A673 (cell line): Measurements from ENCODE around the gene DENND5A. TPM values are rescaled to one million over a fixed set of nuclear protein-coding genes. Genes with fewer than 3 reads are reported as not detected.
A peak's percentile ranks its signal among the peaks of the same experiment; 100 is the strongest.
"Not testable (repeated sequence)": the region's sequence is repeated elsewhere in the genome, so short reads cannot be mapped to it uniquely, and the experiment has no call there.

Source experiments
- BruUV-seq: library from RNA; stranded (reverse); fragments of 400-500 nt; replicated peaks from 2 replicates; lab custom pipeline; 2021; lab: Mats Ljungman, UMichigan
- CTCF ChIA-PET: fragments of 300-600 bp; sonication (Branson Sonifier 250); formaldehyde crosslinking; loops from one replicate; lab custom pipeline; 2022; ENCODE audit warnings: antibody characterized with exemption; lab: Charles Lee
- POLR2A ChIA-PET: fragments of 300-600 bp; sonication (Branson Sonifier 250); formaldehyde crosslinking; loops from one replicate; lab custom pipeline; 2022; ENCODE audit warnings: antibody characterized with exemption; ENCODE audit not compliant: low non-redundant PET; lab: Charles Lee
- DNase-seq: peaks from one replicate; pipeline ENCODE4 v3.0.0-alpha.2; 2015; ENCODE audit warnings: low spot score
- H3K27ac ChIP-seq: fragments of 200-600 bp; sonication (generic); 2 replicates; pipeline ENCODE4 v1.5.1; 2016; ENCODE audit warnings: mixed run types, low read depth, mild to moderate bottlenecking, mixed read lengths, antibody characterized with exemption, low read length; ENCODE audit not compliant: poor library complexity, severe bottlenecking
- H3K27me3 ChIP-seq: fragments of 200-600 bp; sonication (generic); replicated peaks from 2 replicates; pipeline ENCODE4 v1.6.1; 2017; ENCODE audit warnings: mixed run types, low read depth, mild to moderate bottlenecking, mixed read lengths, antibody characterized with exemption, low read length; ENCODE audit not compliant: insufficient read depth, poor library complexity
- H3K36me3 ChIP-seq: fragments of 200-600 bp; sonication (generic); 2 replicates; pipeline ENCODE4 v1.6.1; 2016; ENCODE audit warnings: mixed run types, mild to moderate bottlenecking, mixed read lengths, antibody characterized with exemption, low read length; ENCODE audit not compliant: insufficient read depth, poor library complexity, severe bottlenecking
- H3K4me1 ChIP-seq: fragments of 200-600 bp; sonication (generic); 2 replicates; pipeline ENCODE4 v1.6.1; 2017; ENCODE audit warnings: mixed run types, mild to moderate bottlenecking, mixed read lengths, antibody characterized with exemption, low read length; ENCODE audit not compliant: insufficient read depth, poor library complexity, severe bottlenecking
- H3K4me3 ChIP-seq: fragments of 200-600 bp; sonication (generic); 2 replicates; pipeline ENCODE4 v1.5.1; 2016; ENCODE audit warnings: low read depth, mixed run types, mild to moderate bottlenecking, mixed read lengths, low read length; ENCODE audit not compliant: poor library complexity, severe bottlenecking
- H3K9me3 ChIP-seq: fragments of 200-600 bp; sonication (generic); 2 replicates; pipeline ENCODE4 v1.6.1; 2016; ENCODE audit warnings: mixed run types, low read depth, mild to moderate bottlenecking, mixed read lengths, antibody characterized with exemption, low read length; ENCODE audit not compliant: poor library complexity, severe bottlenecking
- CTCF ChIP-seq: fragments of 300-800, 200-600 bp; sonication (generic); conservative IDR thresholded peaks from 2 replicates; pipeline ENCODE4 v1.5.1; 2017; ENCODE audit warnings: low read depth, mild to moderate bottlenecking, antibody characterized with exemption, low read length, moderate library complexity, mixed read lengths
- EZH2 ChIP-seq: fragments of 200-600 bp; sonication (generic); IDR thresholded peaks from 2 replicates; pipeline ENCODE4 v1.6.1; 2017; ENCODE audit warnings: borderline replicate concordance, low read depth, mild to moderate bottlenecking, mixed read lengths, antibody characterized with exemption, low read length; ENCODE audit not compliant: poor library complexity, severe bottlenecking
- intact Hi-C: fragments of 100-400 bp; cut with micrococcal nuclease; formaldehyde crosslinking; loops from one replicate; pipeline ENCODE4 v1.10.0; 2022; ENCODE audit not compliant: unreplicated experiment
- total RNA-seq: library from RNA; stranded (reverse); gene quantifications from 2 replicates; pipeline ENCODE4 v1.2.3, GENCODE V29; 2021

Gene DENND5A
- total RNA-seq, 1 experiment from 2014 or later = 65.4 TPM

- POLR2A ChIA-PET = no interaction called here
Measured at GRCh38 chr11:9259981-9260837, 4.9 kb downstream of the DENND5A start.

DNA sequence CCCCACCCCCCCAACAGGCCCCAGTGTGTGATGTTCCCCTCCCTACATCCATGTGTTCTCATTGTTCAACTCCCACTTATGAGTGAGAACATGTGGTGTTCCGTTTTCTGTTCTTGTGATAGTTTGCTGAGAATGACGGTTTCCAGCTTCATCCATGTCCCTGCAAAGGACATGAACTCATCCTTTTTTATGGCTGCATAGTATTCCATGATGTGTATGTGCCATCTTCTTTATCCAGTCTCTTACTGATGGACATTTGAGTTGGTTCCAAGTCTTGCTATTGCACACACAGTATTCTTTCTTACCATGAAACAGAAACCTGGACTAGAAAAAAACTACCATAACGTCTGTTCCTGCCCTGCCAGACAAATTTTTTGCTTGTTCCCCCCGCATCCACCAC is 6.9 kb downstream of the DENND5A start:
- peaks cover 25% of the 10 kb centered on the region for H3K4me1 ChIP-seq
- intact Hi-C loops, BruUV-seq, DNase-seq, H3K9me3 ChIP-seq, CTCF ChIA-PET, H3K27ac ChIP-seq, H3K27me3 ChIP-seq, H3K36me3 ChIP-seq, H3K4me3 ChIP-seq, POLR2A ChIA-PET: not testable (repeated sequence)

More at GRCh38 chr11:9259981-9260837, 4.9 kb downstream of the DENND5A start:
- Histone ChIP-seq H3K36me3 (no peaks in the 10 kb centered on the region), H3K9me3 (no peaks in the 10 kb centered on the region), H3K27ac (peak overlapping the region; percentile 35), H3K4me3 (no peak overlapping the region), H3K27me3 (no peaks in the 10 kb centered on the region), H3K4me1 (peaks cover 25% of the 10 kb centered on the region)
- intact Hi-C loops = no loop called here
- CTCF ChIA-PET = no interaction called here
- DNase-seq = peak; percentile 19
- TF ChIP-seq EZH2 (no peak), CTCF (no peak; the same call in 1 of the 2 replicates)
- no TSS peak for BruUV-seq

GRCh38 chr11:9254416-9254815 is 10.7 kb downstream of the DENND5A start:
- H3K4me1 ChIP-seq = peaks cover 3% of the 10 kb centered on the region

More at GRCh38 chr11:9254416-9254815, 10.7 kb downstream of the DENND5A start:
- ChIA-PET CTCF (no interaction called here), POLR2A (no interaction called here)
- no TSS peak for BruUV-seq
- H3K27ac ChIP-seq = no peak overlapping the region
- DNase-seq = no peak
- H3K9me3 ChIP-seq = no peaks in the 10 kb centered on the region
- TF ChIP-seq CTCF (no peak), EZH2 (no peak)
- H3K36me3 ChIP-seq = no peaks in the 10 kb centered on the region
- intact Hi-C loops = no loop called here
- no peak overlapping the region for H3K4me3 ChIP-seq
- H3K27me3 ChIP-seq = no peaks in the 10 kb centered on the region
